HepG2 (cell line): ENCODE results near the gene GPR162. TPM values are rescaled to one million over a fixed set of nuclear protein-coding genes. Genes with fewer than 3 reads are reported as not detected.

Source experiments
- AHR ChIP-seq: IDR thresholded peaks from 2 replicates; pipeline ENCODE4 v1.6.1; 2018; ENCODE audit warnings: missing genetic modification reagents, missing compliant biosample characterization
- KDM6A ChIP-seq: IDR thresholded peaks from 2 replicates; pipeline ENCODE4 v1.6.1; 2016; ENCODE audit warnings: low read depth
- MAF1 ChIP-seq: sonication (generic); formaldehyde crosslinking; IDR thresholded peaks from 2 replicates; pipeline ENCODE4 v1.5.0; 2020; ENCODE audit warnings: missing genetic modification reagents, borderline replicate concordance
- NFYB ChIP-seq: sonication (generic); formaldehyde crosslinking; IDR thresholded peaks from 2 replicates; pipeline ENCODE4 v1.4.0; 2020; ENCODE audit warnings: missing genetic modification reagents
- PRMT3 ChIP-seq: sonication (generic); formaldehyde crosslinking; IDR thresholded peaks from 2 replicates; pipeline ENCODE4 v1.8.1; 2022; ENCODE audit warnings: low read depth, mild to moderate bottlenecking, moderate library complexity, missing genetic modification reagents, borderline replicate concordance
- SKI ChIP-seq: fragments of 450-650 bp; IDR thresholded peaks from one replicate; pipeline ENCODE4 v1.6.1; 2018; ENCODE audit warnings: mild to moderate bottlenecking; ENCODE audit not compliant: partially characterized antibody
- ZBTB3 ChIP-seq: sonication (generic); formaldehyde crosslinking; IDR thresholded peaks from 2 replicates; pipeline ENCODE4 v1.4.0; 2020; ENCODE audit warnings: low read depth, mild to moderate bottlenecking, moderate library complexity, missing genetic modification reagents, borderline replicate concordance
- ZFP36 ChIP-seq: fragments of 150-350 bp; IDR thresholded peaks from 2 replicates; pipeline ENCODE4 v1.6.1; 2018; ENCODE audit warnings: borderline replicate concordance, low read length, low read depth; ENCODE audit not compliant: partially characterized antibody
- polyA plus RNA-seq, 8 experiments: library from polyadenylated mRNA; depleted of rRNA in 3 of 8; stranded (reverse) in 7 of 8; unstranded in 1 of 8; fragments of >200 nt; fragmentation: Illumina TruSeq in 4 of 8; extraction: Trizol in 4 of 8; gene quantifications; 2 replicates each; pipeline versions ENCODE4 v1.2.1 to v1.2.3, GENCODE V29; 2011 to 2016; ENCODE audit warnings: low read depth in 4 of 8, missing spikeins in 1 of 8, mixed read lengths in 1 of 8; ENCODE audit not compliant: insufficient read depth in 1 of 8
- total RNA-seq, 5 experiments: library from RNA; depleted of rRNA; stranded (reverse); fragments of >200 nt; fragmentation: Illumina TruSeq; extraction: Trizol; gene quantifications; 2 replicates each; pipeline ENCODE4 v1.2.3, GENCODE V29; 2016; ENCODE audit warnings: low read depth in 1 of 5
- TF ChIP-seq, protein P1 (sequence below): sonication (generic); formaldehyde crosslinking; IDR thresholded peaks from 2 replicates; pipeline ENCODE4 v1.5.0; 2020; ENCODE audit warnings: missing genetic modification reagents
- TF ChIP-seq, protein P2 (sequence below): sonication (generic); formaldehyde crosslinking; IDR thresholded peaks from 2 replicates; pipeline ENCODE4 v1.5.1; 2020; ENCODE audit warnings: missing genetic modification reagents, mild to moderate bottlenecking, borderline replicate concordance
- TF ChIP-seq, protein P3 (sequence below): sonication (generic); formaldehyde crosslinking; IDR thresholded peaks from 2 replicates; pipeline ENCODE4 v1.4.0; 2020; ENCODE audit warnings: mild to moderate bottlenecking, missing genetic modification reagents
- TF ChIP-seq, protein P4 (sequence below): sonication (generic); formaldehyde crosslinking; IDR thresholded peaks from 2 replicates; pipeline ENCODE4 v1.4.0; 2020; ENCODE audit warnings: missing genetic modification reagents, borderline replicate concordance

GPR162 gene
- total and polyA plus RNA-seq, 2 of the 13 experiments (the other 11 are each of a cell fraction or from before 2014, with no cell fraction given): 0.08 TPM; not detected in 1

DNA sequence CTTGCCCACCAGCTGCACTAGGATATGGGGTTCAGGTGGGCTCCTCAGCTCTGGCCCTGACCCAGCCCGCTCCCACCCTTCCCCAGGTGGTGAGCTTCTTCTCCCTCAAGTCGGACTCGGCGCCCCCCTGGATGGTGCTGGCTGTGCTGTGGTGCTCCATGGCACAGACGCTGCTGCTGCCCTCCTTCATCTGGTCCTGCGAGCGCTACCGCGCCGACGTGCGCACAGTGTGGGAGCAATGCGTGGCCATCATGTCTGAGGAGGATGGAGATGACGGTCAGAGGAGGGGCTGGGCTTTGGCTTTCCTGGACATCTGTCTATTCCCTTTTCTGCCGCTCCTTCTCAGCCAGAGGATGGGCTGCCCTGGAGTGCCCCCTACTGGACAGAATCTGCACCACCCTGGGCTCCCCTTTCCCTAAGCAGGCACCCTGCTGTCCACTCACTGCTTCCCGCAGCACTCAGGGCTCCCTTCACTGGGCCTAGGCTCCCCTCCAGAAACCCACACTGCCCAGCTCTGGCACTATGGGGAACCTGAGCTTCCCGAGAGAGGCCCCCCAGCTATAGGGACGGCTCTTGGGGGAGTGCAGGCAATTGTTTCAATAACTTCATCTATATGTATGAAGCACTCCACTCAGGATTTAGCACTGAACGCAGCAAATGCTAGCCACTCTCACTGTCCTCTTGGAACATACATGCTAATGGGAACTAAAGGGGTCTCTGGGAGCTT lies 3.9 kb downstream of the GPR162 start (continued):
- TF ChIP-seq, protein P1, sequence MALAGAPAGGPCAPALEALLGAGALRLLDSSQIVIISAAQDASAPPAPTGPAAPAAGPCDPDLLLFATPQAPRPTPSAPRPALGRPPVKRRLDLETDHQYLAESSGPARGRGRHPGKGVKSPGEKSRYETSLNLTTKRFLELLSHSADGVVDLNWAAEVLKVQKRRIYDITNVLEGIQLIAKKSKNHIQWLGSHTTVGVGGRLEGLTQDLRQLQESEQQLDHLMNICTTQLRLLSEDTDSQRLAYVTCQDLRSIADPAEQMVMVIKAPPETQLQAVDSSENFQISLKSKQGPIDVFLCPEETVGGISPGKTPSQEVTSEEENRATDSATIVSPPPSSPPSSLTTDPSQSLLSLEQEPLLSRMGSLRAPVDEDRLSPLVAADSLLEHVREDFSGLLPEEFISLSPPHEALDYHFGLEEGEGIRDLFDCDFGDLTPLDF (CRISPR knock-in tag): no peak
- TF ChIP-seq SKI: no peak
- no peak for TF ChIP-seq MAF1 (CRISPR knock-in tag)
- TF ChIP-seq, protein P2, sequence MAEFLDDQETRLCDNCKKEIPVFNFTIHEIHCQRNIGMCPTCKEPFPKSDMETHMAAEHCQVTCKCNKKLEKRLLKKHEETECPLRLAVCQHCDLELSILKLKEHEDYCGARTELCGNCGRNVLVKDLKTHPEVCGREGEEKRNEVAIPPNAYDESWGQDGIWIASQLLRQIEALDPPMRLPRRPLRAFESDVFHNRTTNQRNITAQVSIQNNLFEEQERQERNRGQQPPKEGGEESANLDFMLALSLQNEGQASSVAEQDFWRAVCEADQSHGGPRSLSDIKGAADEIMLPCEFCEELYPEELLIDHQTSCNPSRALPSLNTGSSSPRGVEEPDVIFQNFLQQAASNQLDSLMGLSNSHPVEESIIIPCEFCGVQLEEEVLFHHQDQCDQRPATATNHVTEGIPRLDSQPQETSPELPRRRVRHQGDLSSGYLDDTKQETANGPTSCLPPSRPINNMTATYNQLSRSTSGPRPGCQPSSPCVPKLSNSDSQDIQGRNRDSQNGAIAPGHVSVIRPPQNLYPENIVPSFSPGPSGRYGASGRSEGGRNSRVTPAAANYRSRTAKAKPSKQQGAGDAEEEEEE (CRISPR knock-in tag): no peak
- TF ChIP-seq AHR (CRISPR knock-in tag): no peak
- peak; percentile 17 for TF ChIP-seq ZFP36
- no peak for TF ChIP-seq KDM6A
- TF ChIP-seq, protein P3, sequence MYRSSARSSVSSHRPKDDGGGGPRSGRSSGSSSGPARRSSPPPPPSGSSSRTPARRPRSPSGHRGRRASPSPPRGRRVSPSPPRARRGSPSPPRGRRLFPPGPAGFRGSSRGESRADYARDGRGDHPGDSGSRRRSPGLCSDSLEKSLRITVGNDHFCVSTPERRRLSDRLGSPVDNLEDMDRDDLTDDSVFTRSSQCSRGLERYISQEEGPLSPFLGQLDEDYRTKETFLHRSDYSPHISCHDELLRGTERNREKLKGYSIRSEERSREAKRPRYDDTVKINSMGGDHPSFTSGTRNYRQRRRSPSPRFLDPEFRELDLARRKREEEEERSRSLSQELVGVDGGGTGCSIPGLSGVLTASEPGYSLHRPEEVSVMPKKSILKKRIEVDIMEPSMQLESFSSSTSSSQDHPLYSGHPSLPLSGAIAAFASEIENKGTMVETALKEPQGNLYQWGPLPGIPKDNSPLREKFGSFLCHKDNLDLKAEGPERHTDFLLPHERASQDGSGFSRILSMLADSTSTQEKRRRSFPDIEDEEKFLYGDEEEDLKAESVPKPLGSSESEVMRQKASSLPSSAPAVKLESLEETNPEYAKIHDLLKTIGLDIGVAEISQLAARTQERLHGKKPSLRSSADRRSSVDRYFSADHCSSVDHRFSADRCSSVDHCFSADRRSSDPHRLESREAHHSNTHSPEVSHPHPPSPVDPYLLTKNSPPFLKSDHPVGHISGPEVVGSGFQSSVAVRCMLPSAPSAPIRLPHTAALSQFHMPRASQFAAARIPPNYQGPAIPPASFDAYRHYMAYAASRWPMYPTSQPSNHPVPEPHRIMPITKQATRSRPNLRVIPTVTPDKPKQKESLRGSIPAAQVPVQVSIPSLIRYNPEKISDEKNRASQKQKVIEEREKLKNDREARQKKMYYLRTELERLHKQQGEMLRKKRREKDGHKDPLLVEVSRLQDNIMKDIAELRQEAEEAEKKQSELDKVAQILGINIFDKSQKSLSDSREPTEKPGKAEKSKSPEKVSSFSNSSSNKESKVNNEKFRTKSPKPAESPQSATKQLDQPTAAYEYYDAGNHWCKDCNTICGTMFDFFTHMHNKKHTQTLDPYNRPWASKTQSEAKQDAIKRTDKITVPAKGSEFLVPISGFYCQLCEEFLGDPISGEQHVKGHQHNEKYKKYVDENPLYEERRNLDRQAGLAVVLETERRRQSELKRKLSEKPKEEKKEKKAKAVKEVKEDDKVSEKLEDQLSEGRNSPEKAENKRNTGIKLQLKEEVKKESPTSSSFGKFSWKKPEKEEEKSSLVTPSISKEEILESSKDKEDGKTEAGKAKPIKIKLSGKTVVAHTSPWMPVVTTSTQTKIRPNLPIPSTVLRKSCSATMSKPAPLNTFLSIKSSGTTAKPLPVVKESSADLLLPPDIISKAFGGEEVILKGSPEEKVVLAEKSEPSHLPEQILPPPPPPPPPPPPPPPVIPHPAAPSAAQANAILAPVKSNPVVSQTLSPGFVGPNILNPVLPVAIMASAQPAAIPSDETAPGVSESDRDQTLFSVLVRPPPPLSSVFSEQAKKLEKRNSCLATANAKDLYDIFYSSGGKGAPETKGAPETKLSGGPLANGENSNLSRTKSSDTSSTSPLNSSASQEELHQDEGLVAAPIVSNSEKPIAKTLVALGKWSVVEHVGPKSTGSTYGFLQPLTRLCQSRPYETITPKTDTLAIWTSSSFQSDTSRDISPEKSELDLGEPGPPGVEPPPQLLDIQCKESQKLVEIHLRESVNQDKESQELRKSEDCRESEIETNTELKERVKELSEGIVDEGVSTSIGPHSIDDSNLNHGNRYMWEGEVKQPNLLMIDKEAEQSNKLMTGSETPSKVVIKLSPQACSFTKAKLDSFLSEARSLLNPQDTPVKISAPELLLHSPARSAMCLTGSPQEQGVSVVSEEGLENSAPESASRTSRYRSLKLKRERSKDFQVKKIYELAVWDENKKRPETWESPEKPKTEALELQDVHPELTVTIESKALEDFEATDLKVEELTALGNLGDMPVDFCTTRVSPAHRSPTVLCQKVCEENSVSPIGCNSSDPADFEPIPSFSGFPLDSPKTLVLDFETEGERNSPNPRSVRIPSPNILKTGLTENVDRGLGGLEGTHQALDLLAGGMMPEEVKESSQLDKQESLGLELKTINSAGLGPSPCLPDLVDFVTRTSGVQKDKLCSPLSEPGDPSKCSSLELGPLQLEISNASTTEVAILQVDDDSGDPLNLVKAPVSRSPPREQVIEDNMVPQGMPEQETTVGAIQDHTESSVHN: no peak
- TF ChIP-seq, protein P4, sequence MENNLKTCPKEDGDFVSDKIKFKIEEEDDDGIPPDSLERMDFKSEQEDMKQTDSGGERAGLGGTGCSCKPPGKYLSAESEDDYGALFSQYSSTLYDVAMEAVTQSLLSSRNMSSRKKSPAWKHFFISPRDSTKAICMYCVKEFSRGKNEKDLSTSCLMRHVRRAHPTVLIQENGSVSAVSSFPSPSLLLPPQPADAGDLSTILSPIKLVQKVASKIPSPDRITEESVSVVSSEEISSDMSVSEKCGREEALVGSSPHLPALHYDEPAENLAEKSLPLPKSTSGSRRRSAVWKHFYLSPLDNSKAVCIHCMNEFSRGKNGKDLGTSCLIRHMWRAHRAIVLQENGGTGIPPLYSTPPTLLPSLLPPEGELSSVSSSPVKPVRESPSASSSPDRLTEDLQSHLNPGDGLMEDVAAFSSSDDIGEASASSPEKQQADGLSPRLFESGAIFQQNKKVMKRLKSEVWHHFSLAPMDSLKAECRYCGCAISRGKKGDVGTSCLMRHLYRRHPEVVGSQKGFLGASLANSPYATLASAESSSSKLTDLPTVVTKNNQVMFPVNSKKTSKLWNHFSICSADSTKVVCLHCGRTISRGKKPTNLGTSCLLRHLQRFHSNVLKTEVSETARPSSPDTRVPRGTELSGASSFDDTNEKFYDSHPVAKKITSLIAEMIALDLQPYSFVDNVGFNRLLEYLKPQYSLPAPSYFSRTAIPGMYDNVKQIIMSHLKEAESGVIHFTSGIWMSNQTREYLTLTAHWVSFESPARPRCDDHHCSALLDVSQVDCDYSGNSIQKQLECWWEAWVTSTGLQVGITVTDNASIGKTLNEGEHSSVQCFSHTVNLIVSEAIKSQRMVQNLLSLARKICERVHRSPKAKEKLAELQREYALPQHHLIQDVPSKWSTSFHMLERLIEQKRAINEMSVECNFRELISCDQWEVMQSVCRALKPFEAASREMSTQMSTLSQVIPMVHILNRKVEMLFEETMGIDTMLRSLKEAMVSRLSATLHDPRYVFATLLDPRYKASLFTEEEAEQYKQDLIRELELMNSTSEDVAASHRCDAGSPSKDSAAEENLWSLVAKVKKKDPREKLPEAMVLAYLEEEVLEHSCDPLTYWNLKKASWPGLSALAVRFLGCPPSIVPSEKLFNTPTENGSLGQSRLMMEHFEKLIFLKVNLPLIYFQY (CRISPR knock-in tag): no peak
- no peak for TF ChIP-seq NFYB (CRISPR knock-in tag)
- TF ChIP-seq ZBTB3 (CRISPR knock-in tag): no peak
- no peak for TF ChIP-seq PRMT3 (CRISPR knock-in tag)
